Activated CD8-positive, alpha-beta memory T cell treated with anti-CD3 and anti-CD28 coated beads, Interleukin-2, amount 10 ng/mL, durations not matched to agents 7 days and 5 days (primary cell): ENCODE measurements around the gene COL18A1. TPM values are rescaled to one million over a fixed set of nuclear protein-coding genes. Genes with fewer than 3 reads are reported as not detected.

Experiments
- ATAC-seq: fragments of 150-1000 bp; cut with Tn5 transposase; one replicate; pipeline ENCODE4 v1.10.0; 2021; ENCODE audit warnings: moderate library complexity
- CTCF ChIA-PET: fragments of 350-600 bp; sonication (Branson Sonifier 250); formaldehyde crosslinking; loops from one replicate; lab custom pipeline; 2021; ENCODE audit warnings: antibody characterized with exemption; lab: Charles Lee
- DNase-seq: peaks from one replicate; pipeline ENCODE4 v3.0.0-alpha.2; 2020
- H3K27ac Mint-ChIP-seq: one replicate; pipeline ENCODE4 v1.8.0; 2021; ENCODE audit warnings: mild to moderate bottlenecking, mixed read lengths
- H3K27me3 Mint-ChIP-seq: one replicate; pipeline ENCODE4 v1.8.0; 2021; ENCODE audit warnings: mixed read lengths
- H3K36me3 Mint-ChIP-seq: one replicate; pipeline ENCODE4 v1.8.0; 2021; ENCODE audit warnings: mild to moderate bottlenecking, mixed read lengths
- H3K4me1 Mint-ChIP-seq: one replicate; pipeline ENCODE4 v1.8.0; 2021; ENCODE audit warnings: mixed read lengths
- H3K4me3 Mint-ChIP-seq: one replicate; pipeline ENCODE4 v1.8.0; 2021; ENCODE audit warnings: mild to moderate bottlenecking, moderate library complexity, mixed read lengths
- H3K9me3 Mint-ChIP-seq: one replicate; pipeline ENCODE4 v1.8.0; 2022; ENCODE audit warnings: low read depth, mixed read lengths
- total RNA-seq, 2 experiments: library from RNA; stranded (reverse); gene quantifications; one replicate each; pipeline ENCODE4 v1.2.3, GENCODE V29; 2021

Gene COL18A1
- total RNA-seq, 2 experiments from 2014 or later, result 5.2 to 7.3 TPM

DNA sequence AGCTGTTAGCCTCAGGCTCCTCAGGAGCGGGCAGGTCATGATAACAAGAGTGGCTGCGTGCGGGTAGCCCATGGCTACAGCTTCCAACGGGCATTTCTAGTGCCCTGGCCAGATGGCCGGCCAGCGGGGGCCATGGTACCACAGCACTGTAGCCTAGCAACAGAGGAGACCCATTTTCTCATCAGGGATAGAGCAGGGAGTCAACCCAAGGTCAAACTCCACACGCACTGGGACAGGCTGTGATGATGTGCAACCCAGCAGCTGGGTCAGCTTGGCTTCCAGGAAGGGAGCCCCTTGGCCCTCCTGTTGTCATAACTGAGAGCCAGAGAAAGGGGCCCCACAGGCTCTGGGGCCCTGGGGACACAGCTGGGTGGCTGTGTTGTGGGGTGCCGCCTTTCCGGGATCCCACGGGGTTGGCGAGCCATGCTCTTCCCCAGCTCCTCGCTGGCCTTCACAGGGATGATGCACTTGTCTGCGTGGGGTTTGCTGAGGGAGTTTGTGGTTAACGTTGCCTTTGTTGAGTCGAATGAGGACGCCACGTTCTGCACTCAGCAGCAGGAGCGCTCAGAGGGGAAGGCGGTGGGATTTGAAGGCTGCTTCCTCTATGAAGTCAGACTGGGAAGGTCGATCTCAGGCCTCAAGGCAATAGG is 46.3 kb downstream of the COL18A1 start:
- Mint-ChIP-seq H3K4me3 (no peak overlapping the region), H3K27ac (no peak overlapping the region), H3K9me3 (peaks cover 10% of the 10 kb centered on the region), H3K4me1 (no peaks in the 10 kb centered on the region), H3K36me3 (no peaks in the 10 kb centered on the region), H3K27me3 (peaks cover 4% of the 10 kb centered on the region)
- ATAC-seq (no peak), DNase-seq (no peak)
- CTCF ChIA-PET, result no interaction called here

DNA sequence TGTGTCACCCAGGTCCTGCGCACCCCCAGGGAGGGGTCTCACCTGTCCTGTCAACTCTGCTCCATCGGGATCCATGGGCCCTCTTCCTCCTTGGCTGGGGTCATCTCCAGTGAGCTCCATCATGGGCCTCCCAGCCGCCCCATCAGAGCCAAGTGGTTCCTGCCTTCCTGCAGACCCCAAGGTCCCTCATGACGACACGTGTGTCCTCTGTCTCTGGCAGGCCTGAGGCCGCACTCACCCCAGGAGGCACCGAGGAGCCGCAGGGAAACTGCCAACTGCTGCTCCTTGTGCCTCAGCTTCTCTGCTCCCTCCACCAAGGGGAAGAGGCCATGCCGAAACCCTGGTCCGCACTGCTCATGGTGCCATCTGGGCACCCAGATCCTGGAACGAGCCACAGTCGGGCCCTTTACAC is 46.8 kb downstream of the COL18A1 start:
- no peak for DNase-seq
- Mint-ChIP-seq H3K27me3 (peaks cover 2% of the 10 kb centered on the region), H3K36me3 (no peaks in the 10 kb centered on the region), H3K27ac (no peak overlapping the region), H3K4me1 (no peaks in the 10 kb centered on the region), H3K9me3 (peaks cover 10% of the 10 kb centered on the region), H3K4me3 (no peak overlapping the region)
- ATAC-seq, result no peak
- CTCF ChIA-PET, result no interaction called here

DNA sequence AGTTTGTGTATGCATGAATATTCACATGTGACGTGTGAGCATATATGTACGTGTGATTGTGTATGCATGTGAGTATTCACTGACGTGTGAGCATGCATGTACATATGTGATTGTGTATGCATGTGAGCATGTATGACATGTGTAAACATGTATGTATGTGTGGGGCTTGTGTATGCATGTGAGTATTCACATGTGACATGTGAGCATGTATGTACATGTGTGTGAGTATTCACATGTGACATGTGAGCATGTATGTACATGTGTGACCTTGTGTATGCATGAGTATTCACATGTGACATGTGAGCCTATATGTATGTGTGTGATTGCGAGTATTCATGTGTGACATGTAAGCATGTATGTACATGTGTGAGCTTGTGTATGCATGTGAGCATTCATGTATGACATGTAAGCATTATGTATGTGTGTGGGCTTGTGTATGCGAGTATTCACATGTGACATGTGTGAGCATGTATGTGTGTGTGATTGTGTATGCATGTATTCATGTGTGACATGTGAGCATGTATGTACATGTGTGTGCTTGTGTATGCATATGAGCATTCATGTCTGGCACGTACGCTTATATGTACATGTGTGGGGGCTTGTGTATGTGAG is 47.8 kb downstream of the COL18A1 start:
- no peaks in the 10 kb centered on the region for H3K36me3 Mint-ChIP-seq
- H3K9me3 Mint-ChIP-seq, result peaks cover 10% of the 10 kb centered on the region
- H3K27ac Mint-ChIP-seq, result no peak overlapping the region
- DNase-seq (no peak), ATAC-seq (no peak)
- no peak overlapping the region for H3K4me3 Mint-ChIP-seq
- CTCF ChIA-PET, result no interaction called here
- H3K4me1 Mint-ChIP-seq, result no peaks in the 10 kb centered on the region
- peaks cover 2% of the 10 kb centered on the region for H3K27me3 Mint-ChIP-seq

DNA sequence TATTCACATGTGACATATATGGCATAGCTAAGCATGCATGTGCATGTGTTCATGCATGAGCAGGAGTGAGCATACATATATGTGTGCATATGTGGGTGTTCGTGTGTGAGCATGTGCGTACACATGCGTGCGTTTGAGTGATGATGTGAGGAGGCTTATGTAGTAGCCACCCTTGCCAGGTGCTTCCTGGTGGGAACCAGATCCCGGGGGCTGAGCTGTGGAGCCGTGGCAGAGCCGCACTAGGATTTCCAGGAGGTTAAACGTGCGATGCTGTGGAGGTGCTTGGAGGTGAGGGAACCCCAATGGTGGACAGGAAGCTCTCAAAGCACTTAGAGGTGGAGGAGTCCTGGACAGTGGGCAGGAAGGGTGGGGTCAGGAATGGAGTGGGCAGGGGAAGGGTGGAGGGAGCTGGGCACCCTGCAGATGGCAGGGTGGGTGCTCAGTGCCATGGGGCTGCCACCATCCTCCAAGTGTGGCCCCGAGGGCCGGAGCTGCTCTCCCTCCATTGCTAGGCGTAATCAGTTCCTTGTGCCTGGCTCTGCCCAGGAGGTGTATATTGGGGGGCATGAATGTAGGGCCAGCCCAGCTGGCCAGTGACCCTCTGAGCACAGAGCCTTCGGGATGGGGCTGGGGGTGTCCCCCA is 48.5 kb downstream of the COL18A1 start:
- no peak for ATAC-seq
- no peaks in the 10 kb centered on the region for H3K36me3 Mint-ChIP-seq
- DNase-seq, result no peak
- peaks cover 10% of the 10 kb centered on the region for H3K9me3 Mint-ChIP-seq
- H3K27ac Mint-ChIP-seq, result peak overlapping the region; percentile 30
- peaks cover under 1% of the 10 kb centered on the region for H3K27me3 Mint-ChIP-seq
- H3K4me3 Mint-ChIP-seq, result no peak overlapping the region
- CTCF ChIA-PET, result no interaction called here
- H3K4me1 Mint-ChIP-seq, result no peaks in the 10 kb centered on the region

DNA sequence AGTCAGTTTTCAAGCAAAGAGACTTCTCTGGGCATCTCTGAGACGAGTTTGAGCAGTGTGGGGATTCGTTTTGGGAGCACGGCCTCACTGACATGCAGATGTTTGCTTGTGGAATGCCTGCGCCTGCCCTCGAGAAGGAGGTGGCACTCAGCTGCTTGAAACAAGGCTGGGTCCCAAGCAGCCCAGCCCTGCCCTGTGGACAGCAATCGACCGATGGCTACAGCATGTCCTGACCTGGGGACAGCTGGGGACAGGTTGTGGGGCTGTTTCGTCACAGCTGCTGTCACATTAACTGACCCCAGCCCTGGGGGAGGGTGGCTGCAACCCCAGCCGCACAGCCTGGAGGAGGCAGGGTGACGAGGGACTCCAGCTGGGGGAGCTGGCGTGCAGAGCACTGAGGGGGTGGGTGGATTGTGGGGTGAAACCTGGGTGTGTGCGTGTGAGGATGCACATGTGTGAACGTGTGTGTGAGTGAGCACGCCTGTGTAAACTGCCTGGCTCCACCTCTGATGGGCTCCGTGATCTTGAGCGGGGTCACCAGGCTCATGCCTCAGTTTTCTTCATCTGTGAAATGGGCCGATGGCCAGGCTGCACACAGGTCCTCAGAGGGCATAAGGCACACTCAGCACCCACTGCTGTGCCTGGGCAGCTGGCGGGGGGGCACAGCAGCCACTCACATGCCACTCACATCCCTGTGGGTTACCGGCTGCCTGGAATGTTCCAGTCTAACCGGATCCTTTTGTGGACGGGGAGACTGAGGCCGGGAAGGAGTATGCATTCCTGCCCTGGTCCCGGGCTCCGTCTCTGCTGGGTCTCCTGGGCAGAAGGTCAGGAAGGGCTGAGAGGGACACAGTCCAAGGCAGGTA is 49.3 kb downstream of the COL18A1 start:
- Mint-ChIP-seq H3K4me1 (no peaks in the 10 kb centered on the region), H3K27ac (no peak overlapping the region), H3K9me3 (peaks cover 10% of the 10 kb centered on the region), H3K4me3 (no peak overlapping the region), H3K27me3 (no peaks in the 10 kb centered on the region), H3K36me3 (no peaks in the 10 kb centered on the region)
- CTCF ChIA-PET, result no interaction called here
- DNase-seq, result no peak
- ATAC-seq, result no peak

DNA sequence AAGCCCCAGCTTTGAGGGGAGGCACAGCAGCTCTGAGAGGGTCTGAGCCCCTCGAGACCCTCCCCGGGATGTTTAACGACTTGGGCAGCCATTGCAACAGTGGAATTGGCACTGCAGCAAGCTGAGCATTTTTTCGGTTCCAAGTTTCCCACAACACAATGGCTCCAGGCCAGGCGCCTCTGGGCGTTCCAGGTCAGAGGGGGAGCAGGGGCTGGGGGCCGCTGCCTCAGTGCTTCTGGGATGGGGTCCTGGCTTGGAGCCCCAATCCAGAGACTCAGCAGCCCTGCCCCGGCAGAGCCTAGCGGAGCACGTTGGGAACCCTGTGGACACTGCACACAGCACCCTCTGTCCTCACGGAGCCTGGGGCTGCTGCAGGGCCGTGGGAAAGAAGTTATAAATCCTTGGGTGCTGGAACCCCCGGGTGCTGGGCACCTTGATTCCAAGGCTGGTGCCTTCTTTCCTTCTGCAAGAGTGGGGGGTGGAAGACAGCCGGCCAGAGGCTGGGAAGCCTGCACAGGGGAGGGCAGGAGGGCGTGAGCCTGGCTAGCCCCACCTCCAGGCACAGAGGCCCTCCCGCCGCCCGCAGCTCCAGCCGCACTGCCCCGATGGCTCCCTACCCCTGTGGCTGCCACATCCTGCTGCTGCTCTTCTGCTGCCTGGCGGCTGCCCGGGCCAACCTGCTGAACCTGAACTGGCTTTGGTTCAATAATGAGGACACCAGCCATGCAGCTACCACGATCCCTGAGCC is 50.1 kb downstream of the COL18A1 start:
- no peaks in the 10 kb centered on the region for H3K27me3 Mint-ChIP-seq
- CTCF ChIA-PET, result interaction anchor here (1.1 kb wide), 1 partner anchor 15 kb away, joined by 3 read pairs; no protein-coding TSS in a partner anchor
- no peaks in the 10 kb centered on the region for H3K4me1 Mint-ChIP-seq
- ATAC-seq, result peak; percentile 45
- no peak overlapping the region for H3K4me3 Mint-ChIP-seq
- no peaks in the 10 kb centered on the region for H3K36me3 Mint-ChIP-seq
- peaks cover 10% of the 10 kb centered on the region for H3K9me3 Mint-ChIP-seq
- DNase-seq, result no peak
- no peak overlapping the region for H3K27ac Mint-ChIP-seq

DNA sequence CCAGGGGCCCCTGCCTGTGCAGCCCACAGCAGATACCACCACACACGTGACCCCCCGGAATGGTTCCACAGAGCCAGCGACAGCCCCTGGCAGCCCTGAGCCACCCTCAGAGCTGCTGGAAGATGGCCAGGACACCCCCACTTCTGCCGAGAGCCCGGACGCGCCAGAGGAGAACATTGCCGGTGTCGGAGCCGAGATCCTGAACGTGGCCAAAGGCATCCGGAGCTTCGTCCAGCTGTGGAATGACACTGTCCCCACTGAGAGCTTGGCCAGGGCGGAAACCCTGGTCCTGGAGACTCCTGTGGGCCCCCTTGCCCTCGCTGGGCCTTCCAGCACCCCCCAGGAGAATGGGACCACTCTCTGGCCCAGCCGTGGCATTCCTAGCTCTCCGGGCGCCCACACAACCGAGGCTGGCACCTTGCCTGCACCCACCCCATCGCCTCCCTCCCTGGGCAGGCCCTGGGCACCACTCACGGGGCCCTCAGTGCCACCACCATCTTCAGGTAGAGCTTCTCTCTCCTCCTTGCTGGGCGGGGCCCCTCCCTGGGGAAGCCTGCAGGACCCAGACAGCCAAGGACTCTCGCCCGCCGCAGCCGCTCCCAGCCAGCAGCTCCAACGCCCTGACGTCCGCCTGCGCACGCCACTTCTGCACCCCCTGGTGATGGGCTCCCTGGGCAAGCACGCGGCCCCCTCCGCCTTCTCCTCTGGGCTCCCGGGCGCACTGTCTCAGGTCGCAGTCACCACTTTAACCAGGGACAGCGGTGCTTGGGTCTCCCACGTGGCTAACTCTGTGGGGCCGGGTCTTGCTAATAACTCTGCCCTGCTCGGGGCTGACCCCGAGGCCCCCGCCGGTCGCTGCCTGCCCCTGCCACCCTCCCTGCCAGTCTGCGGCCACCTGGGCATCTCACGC is 51.0 kb downstream of the COL18A1 start:
- peaks cover 10% of the 10 kb centered on the region for H3K9me3 Mint-ChIP-seq
- no peak overlapping the region for H3K4me3 Mint-ChIP-seq
- DNase-seq, result no peak
- CTCF ChIA-PET, result interaction anchor here (1.1 kb wide), 1 partner anchor 16 kb away, joined by 3 read pairs; no protein-coding TSS in a partner anchor
- ATAC-seq, result no peak
- H3K27ac Mint-ChIP-seq, result no peak overlapping the region
- H3K36me3 Mint-ChIP-seq, result no peaks in the 10 kb centered on the region
- H3K27me3 Mint-ChIP-seq, result no peaks in the 10 kb centered on the region
- no peaks in the 10 kb centered on the region for H3K4me1 Mint-ChIP-seq

DNA sequence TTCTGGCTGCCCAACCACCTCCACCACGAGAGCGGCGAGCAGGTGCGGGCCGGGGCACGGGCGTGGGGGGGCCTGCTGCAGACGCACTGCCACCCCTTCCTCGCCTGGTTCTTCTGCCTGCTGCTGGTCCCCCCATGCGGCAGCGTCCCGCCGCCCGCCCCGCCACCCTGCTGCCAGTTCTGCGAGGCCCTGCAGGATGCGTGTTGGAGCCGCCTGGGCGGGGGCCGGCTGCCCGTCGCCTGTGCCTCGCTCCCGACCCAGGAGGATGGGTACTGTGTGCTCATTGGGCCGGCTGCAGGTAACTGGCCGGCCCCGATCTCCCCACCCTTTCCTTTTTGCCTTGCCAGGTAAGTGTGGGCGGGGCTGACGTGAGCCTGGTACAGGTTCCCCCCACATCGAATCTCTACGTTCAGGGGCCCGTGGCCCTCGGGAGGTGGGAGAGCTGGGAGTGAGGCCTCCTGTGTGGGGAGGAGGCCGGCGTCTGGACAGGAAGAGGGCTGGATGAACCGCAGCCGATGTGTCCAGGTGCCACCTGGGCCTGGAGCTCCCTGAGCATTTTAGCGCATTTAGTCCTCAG is 51.7 kb downstream of the COL18A1 start:
- ATAC-seq, result no peak
- Mint-ChIP-seq H3K27me3 (no peaks in the 10 kb centered on the region), H3K4me1 (no peaks in the 10 kb centered on the region), H3K27ac (no peak overlapping the region), H3K36me3 (no peaks in the 10 kb centered on the region), H3K9me3 (peaks cover 10% of the 10 kb centered on the region), H3K4me3 (no peak overlapping the region)
- no peak for DNase-seq
- CTCF ChIA-PET, result no interaction called here

DNA sequence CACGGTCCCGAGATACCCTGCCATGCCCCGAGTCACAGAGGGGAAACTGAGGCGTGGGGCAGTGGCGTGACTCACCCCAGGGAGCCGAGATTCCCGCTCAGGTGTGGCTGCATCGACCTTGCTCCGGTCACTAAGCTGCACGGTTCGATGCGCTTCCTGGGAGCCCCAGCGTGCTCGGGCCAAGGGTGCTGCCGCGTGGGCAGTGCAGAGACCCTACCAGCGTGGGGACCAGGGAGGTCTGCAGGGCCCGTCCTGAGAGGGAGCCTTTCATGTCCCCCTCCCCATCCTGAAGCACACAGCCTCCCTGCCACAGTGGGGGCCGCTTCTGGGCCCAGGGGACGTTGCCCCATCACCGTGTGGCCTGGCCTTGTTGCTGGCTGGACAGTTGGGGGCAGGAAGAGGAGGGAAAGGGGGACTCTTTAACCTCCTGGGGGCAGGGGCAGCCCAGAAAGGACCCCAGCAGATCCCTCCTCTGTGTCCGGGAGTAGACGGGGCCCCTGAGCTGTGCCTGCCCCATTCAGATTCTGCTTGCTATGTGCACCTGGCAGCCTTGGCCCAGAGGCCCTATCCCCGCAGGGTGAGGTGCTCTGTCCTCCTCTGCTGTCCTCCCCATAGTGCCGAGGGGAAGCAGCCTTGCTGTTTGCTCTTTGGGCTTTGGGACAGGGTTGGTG is 52.3 kb downstream of the COL18A1 start:
- no peaks in the 10 kb centered on the region for H3K4me1 Mint-ChIP-seq
- H3K36me3 Mint-ChIP-seq, result no peaks in the 10 kb centered on the region
- no peak overlapping the region for H3K4me3 Mint-ChIP-seq
- DNase-seq, result no peak
- H3K9me3 Mint-ChIP-seq, result peaks cover 10% of the 10 kb centered on the region
- H3K27me3 Mint-ChIP-seq, result peaks cover 3% of the 10 kb centered on the region
- CTCF ChIA-PET, result no interaction called here
- ATAC-seq, result no peak
- H3K27ac Mint-ChIP-seq, result no peak overlapping the region

DNA sequence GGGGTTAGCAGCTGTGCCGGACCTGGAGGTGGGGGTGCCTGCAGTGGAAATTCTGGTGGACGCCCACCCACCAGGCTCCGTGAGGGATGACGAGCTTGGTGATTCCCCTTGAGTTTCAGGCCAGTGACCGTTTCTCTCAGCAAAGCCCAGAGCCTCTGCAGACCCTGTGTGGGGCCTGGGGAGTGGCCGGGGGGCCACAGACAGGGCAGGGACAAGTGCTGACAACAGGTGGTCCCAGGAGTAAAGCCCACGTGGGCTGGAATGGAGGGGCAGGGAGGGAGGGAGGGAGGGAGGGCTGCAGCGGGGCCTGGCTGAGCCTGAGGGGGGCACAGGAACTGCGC is 52.8 kb downstream of the COL18A1 start:
- no peaks in the 10 kb centered on the region for H3K36me3 Mint-ChIP-seq
- H3K4me1 Mint-ChIP-seq, result no peaks in the 10 kb centered on the region
- peaks cover 8% of the 10 kb centered on the region for H3K27me3 Mint-ChIP-seq
- H3K4me3 Mint-ChIP-seq, result no peak overlapping the region
- CTCF ChIA-PET, result no interaction called here
- H3K27ac Mint-ChIP-seq, result no peak overlapping the region
- DNase-seq (no peak), ATAC-seq (no peak)
- peaks cover 5% of the 10 kb centered on the region for H3K9me3 Mint-ChIP-seq

DNA sequence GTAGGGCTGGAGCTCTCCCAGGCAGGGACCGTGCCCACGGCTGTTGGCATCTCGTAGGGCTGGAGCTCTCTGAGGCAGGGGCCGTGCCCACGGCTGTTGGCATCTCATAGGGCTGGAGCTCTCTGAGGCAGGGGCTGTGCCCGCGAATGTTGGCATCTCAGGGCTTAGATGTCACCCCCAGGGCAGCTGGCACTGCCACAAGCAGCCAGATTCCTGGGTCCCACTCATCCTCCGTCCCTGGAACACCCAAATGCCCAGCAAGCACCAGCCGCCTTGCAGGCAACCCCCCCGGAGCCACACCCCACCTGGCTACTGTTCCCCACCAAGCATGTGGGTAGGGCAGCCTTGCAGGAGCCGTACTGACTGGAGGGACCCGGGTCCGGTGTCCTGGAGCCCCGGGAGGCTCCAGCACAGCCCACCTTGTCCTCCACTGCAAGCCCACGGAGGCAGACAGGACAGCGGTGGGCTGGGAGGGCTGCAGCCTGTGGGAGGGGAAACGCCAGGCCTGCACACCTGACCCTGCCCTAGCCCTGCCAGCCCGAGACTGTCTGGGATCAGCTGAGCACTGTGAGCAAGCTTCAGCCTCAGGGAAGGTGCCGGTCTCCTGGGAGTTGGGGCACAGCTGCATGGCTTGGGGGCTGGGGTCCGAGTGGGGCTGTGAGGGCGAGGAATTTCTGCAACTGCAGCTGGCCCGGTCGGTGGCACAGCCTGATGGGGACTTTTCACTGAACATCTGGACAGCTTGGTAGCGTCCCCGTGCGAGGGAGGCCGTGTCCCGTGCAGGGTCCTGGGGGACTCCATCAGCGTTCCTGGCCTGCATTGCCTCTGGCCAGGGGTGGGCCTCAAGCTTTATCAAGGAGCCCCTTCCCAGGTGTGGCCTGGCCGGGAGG is 53.6 kb downstream of the COL18A1 start:
- ATAC-seq (no peak), DNase-seq (no peak)
- Mint-ChIP-seq H3K27me3 (peaks cover 12% of the 10 kb centered on the region), H3K27ac (no peak overlapping the region), H3K36me3 (no peaks in the 10 kb centered on the region), H3K9me3 (no peaks in the 10 kb centered on the region), H3K4me1 (no peaks in the 10 kb centered on the region), H3K4me3 (no peak overlapping the region)
- CTCF ChIA-PET, result no interaction called here
